HepG2 (cell line): Measurements from ENCODE around the gene PPM1M.

Experiments
- CBX5 ChIP-seq: sonication (generic); formaldehyde crosslinking; IDR thresholded peaks from 2 replicates; pipeline ENCODE4 v1.4.0; 2020; ENCODE audit warnings: missing genetic modification reagents, borderline replicate concordance
- KDM5B ChIP-seq: sonication (generic); formaldehyde crosslinking; IDR thresholded peaks from 2 replicates; pipeline ENCODE4 v1.4.0; 2020; ENCODE audit warnings: missing genetic modification reagents, mild to moderate bottlenecking, borderline replicate concordance
- POLR2A ChIP-seq, 2 experiments: IDR thresholded peaks; 2 replicates each; pipeline ENCODE4 v1.6.1; 2011; ENCODE audit warnings: low read depth in 2 of 2, low read length in 2 of 2, mild to moderate bottlenecking in 1 of 2, moderate library complexity in 1 of 2; ENCODE audit not compliant: insufficient read depth in 1 of 2
- ZNF563 ChIP-seq: sonication (generic); formaldehyde crosslinking; IDR thresholded peaks from 2 replicates; pipeline ENCODE4 v1.8.0; 2022; ENCODE audit warnings: mild to moderate bottlenecking, moderate library complexity, missing genetic modification reagents

DNA sequence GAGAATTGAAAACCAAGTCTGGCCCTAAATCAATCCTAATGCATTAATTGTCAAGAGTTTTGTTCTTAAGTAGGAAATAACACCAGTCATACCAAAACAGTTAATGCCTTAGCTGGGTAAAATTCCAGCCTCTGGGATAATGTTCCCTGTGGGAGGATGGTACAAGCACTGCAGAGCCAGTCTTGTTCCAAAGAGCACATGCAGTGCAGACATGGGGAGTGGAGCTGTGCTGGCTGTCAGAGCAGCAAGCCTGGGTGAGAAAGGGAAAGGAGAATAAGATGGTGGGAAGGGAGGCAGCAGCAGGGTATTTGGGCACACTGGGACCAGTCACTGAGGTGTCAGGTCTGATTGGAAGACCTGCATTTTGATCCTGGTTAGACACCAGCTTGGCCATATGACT is 35.5 kb upstream of the PPM1M start:
- TF ChIP-seq POLR2A (IDR thresholded peaks at IDR 0.05; ENCODE audit: insufficient read depth in 1 of 2, low read depth in 2 of 2, low read length in 2 of 2) (no peak), ZNF563 (no peak), KDM5B (CRISPR knock-in tag) (no peak), CBX5 (no peak)
